Globus pallidus (tissue), 1 donor: ENCODE measurements around the gene FANK1.
"Not testable (repeated sequence)": the region's sequence is repeated elsewhere in the genome, so short reads cannot be mapped to it uniquely, and the experiment has no call there.

Experiments
- DNase-seq: peaks from one replicate; pipeline ENCODE4 v3.0.0-alpha.2; 2015; ENCODE audit warnings: low spot score

The FANK1 gene

DNA sequence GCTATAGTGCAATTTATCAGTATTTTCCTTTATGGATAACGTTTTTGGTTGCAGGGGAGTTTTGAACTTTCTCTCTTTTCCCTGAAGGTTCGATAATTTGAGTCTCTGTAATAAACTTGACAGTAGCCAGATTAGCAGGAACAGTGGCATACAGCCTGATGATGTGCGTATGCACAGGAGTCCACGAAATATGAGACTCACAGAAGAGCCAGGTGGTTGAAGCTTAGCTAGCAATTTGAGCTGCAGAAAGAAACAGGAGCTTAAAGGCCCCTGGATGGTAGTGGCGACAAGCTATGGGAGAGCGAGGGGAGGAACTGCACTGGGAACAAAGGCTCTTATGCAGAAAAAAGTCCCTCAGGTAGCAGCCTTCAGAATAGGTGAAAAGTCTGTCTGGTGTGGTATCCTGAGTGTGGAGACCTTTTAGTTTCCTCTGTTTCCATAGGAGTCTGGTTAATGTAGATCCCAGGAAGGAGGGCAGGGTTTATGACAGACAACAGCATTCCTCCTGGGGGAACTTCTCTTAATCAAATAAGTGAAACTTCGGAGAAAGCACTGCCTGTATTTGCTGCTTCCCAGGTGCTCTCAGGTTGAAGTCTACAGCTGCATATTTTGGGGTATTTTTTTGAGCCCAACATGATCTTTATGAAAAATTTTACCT, 32.7 kb downstream of the FANK1 start:
- DNase-seq: no peak

DNA sequence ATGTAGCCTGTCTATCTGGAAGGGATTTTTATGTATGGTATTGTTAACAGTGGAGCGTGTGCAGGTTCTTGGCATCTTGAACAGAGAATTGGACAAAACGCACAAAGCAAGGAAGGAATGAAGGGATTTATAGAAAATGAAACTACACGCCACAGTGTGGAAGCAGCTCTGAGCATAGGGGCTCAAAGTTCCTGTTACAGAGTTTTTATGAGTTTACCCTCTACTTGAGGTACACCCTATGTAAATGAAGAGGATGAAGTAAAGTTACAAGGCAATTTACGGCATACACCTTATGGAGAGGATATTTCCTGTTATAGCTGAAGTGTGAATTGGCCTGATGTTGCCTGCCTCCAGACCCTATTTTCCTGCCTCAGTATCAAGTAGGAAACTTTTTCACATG, 33.3 kb downstream of the FANK1 start:
- DNase-seq: no peak

DNA sequence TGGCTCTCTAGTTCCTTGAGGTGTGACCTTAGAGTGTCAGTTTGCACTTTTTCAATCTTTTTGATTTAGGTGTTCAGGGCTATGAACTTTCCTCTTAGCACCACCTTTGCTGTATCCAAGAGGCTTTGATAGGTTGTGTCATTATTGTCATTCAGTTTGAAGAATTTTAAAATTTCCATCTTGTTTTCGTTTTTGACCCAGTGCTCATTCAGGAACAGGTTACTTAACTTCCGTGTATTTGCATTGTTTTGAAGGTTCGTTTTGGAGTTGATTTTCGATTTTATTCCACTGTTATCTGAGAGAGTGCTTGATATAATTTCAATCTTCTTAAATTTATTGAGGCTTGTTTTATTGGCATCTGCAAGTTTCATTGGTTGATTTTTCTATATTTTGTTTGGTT, 37.3 kb downstream of the FANK1 start:
- no peak for DNase-seq

DNA sequence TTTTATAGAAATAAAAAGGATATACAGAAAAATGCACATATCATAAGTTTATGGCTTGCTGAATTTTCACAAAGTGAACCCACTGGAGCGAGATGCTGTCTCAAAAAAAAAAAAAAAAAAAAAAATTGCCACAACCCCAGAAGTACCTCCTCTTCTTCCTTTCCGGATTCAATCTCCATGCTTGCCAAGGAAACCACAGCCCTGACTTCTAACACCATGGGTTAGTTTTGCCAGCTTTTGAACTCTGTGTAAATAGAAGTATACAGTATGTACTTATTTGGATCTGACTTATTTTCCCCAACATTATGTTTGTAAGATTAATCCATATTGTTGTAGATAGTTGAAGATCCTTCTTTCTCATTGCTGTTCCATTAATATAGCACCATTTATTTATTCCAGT, 40.0 kb downstream of the FANK1 start:
- no peak for DNase-seq

DNA sequence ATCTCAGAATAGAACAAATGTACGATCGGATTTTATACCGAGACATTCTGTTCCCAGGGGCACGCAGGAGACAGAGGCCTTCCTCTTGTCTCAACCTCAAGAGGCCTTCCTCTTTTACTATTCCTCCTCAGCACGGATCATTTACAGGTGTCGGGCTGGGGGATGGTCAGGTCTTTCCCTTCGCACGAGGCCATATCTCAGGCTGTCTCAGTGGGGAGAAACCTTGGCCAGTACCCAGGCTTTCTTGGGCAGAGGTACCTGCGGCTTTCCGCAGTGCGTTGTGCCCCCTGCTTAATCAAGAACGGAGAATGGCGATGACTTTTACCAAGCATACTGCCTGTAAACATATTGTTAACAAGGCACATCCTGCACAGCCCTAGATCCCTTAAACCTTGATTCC, 44.2 kb downstream of the FANK1 start:
- DNase-seq: no peak

DNA sequence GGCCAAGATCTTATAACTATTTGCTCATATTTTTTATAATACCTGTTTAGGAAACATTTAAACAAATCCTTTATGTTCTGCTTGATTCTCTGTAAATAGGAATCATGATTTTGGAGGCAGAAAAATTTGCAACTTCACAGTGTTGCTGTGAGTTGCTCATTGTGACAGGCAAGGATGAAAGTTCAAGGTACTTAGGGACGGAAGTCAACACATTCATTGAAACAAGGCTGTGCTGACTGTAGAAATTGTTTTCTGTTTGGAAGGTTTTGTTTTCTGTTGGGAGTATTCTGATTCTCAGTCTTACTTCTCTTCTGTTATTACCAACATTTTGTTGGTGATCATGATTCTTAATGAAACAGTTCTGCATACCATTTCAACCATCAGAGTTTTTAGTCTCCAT, 54.9 kb downstream of the FANK1 start:
- no peak for DNase-seq

DNA sequence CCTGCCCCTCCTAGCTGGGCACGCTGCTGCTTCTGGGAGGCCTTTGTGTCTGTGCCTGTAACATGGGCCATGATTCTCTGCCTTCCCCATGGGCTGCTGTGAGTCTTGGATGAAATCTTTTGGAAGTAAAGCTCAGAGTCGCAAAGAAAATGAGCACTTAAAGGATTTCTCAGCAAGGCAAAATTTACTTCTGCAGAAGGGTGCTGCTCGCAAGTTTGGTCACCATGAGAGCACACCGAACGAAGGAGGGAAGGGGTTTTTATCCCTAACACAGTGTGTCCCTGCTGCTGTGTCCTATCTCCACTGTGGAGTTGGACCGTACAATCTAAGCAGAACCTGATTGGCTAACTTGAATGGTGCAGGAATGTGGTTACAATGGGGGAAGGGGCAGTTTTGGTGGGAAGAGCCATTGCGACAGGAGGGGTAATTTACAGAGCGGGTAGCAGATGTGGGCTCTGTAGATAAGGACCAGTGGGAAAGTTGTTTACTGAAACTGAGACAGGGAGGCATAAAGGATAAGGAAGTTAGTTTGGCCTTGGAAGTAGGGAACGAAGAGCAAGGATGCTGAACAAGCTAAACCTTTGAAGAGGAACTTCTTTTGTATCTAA, 57.5 kb downstream of the FANK1 start:
- DNase-seq: no peak

DNA sequence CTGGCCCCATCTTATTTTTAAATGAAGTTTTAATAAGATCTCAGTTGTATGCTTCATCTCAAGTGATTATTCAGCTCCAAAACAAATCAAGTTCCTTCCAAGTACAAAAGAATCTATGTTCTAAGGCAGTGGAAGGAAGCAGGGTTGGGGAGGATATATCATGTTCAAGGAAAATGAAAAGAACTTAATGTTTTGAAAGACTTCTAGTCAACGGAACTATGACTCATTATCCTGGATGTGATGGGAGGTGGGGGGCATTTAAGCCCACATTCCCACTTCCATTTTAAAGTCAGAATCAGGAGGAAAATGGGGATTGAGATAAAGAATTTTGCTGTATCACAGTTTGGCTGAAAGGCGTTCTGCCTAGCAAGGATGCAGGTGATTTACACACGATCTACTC, 59.4 kb downstream of the FANK1 start:
- DNase-seq: no peak

DNA sequence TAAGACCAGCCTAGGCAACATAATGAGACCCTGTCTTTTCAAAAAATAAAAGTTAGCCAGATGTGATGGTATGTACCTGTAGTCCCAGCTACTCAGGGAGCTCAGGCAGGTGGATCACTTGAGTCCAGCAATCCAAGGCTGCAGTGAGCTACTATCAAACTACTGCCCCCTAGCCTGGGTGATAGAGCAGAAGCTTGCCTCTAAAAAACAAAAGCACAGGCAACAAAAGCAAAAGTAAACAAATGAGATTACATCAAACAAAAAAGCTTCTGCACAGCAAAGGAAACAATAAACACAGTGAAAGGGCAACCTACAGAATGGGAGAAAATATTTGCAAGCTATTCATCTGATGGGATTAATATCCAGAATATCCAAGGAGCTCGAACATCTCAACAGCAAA, 65.4 kb downstream of the FANK1 start:
- no peak for DNase-seq

DNA sequence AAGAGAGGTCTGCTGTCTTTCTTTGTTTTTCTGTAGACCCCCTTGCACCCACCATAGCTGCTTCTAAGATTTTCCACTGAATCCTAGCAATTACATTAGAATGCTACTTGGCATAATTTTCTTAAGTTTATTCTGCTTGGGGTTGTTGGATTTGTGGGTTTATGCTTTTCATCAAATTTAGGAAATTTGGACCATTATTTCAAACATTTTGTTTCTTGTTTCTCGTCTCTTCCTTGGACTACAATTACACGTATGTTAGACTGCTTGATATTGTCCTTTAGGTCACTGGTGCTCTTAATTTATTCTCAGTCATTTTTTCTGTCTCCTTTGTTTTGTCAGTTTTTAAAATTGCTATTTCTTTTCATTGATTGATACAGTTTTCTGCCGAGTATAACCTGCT, 65.8 kb downstream of the FANK1 start:
- DNase-seq: no peak

DNA sequence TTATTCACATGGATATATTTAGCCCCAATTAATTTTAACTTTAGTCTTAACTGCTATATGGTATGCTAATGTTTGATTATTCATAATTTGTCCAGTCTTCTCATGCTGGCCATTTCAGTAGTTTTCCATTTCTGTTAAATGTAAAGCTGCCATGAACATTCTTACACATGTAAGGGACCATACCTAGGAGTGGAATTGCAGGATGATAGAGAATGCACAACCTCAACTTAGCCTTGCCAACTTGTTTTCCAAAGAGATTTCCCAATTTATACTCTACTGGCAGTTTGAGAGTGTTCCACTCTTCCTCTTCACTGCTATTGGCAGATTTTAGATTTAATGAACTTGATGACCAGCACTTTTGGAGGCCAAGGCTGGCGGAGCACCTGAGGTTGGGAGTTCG, 68.2 kb downstream of the FANK1 start:
- DNase-seq: no peak

DNA sequence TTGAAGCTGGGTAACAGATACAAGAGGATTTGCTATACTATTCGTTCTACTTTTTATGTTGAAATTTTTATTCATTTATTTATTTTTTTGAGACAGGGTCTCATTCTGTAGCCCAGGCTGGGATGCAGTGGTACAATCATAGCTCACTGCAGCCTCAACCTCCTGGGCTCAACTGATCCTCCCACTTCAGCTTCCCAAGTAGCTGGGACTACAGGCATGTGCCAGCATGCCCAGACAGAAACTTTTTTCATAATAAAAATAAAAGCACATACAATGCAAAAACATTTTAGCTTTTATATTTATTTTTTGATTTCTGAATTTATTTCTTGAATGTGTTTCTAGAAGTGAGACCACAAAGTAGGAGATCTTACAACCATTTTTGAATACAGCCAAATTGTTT, 71.2 kb downstream of the FANK1 start:
- no peak for DNase-seq

DNA sequence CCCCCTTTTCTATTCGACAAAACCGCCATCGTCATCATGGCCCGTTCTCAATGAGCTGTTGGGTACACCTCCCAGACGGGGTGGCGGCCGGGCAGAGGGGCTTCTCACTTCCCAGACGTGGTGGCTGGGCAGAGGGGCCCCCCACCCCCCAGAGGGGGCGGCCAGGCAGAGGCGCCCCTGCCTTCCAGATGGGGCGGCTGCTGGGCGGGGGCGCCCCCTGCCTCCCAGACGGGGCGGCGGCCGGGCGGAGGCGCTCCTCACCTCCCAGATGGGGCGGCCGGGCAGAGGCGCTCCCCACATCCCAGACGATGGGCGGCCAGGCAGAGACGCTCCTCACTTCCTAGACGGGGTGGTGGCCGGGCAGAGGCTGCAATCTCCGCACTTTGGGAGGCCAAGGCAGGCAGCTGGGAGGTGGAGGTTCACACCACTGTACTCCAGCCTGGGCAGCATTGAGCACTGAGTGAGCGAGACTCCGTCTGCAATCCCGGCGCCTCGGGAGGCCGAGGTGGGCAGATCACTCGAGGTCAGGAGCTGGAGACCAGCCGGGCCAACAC, 73.8 kb downstream of the FANK1 start:
- not testable (repeated sequence) for DNase-seq

DNA sequence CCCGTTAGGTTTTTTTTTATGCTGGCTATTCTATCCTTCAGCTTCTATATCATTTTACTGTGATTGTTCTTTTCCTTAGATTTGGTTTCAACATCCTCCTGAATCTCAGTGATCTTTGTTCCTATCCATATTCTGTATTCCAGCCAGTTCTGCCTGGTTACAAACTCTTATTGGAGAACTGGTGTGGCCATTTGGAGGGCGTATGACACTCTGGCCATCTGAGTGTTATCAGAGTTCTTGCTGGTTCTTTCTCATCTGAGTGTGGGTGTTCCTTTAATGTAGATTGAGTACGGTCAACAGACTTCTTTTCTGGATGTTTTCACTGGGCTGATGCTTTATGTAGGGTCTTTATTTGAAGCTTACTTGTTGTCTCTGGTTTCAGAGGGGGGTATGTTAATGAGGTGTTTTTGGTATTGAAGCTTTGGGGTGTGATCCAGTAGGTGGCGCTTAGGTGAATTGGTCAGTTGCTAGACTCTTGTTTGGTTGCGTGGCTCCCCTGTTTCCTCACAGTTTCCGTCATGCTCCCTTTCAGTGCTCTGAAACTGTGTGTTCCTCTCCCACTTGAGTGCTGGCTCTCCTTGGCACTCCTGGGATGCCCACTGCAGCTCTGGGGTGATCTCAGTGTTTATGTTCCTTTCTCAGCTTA, 80.7 kb downstream of the FANK1 start:
- DNase-seq: no peak

DNA sequence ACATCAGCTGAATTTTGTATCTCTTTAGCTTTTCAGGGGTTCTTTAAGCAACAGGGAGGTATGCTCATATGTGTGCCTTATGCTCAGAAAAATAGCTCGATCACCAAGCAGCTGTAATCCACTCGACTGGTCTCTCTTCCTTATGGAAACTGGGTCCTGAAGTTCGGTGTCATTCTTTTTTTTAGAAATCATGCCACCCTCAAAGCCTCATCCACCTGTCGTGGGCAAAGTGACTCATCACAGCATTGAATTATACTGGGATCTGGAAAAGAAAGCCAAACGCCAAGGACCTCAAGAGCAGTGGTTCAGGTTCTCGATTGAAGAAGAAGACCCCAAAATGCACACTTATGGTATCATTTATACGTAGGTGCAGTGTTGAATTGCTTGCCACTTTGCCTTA, 83.6 kb downstream of the FANK1 start:
- no peak for DNase-seq

DNA sequence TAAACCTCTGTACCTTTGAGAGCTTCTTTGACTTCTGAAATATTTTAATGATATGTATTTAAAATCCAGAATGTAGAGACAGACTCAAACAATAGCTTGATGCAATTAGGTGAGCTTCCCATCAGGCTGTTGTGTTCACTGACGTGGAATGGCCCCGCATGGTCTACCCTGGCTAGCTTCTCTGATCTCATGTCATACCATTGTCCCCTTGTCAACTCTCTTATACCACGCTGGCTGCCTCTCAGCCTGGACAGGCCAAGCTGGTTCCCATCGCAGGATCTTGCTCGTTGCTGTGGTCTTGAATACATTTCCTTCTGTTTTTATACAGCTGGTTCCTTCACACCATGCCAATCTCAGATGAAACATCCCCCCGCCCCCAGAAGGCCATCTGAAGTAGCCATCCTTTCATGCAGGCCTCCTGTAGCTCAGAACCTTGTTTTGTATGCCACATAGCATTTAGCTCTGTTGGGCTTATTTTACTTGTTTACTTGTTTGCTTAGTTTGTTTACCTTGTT, 84.2 kb downstream of the FANK1 start:
- no peak for DNase-seq

DNA sequence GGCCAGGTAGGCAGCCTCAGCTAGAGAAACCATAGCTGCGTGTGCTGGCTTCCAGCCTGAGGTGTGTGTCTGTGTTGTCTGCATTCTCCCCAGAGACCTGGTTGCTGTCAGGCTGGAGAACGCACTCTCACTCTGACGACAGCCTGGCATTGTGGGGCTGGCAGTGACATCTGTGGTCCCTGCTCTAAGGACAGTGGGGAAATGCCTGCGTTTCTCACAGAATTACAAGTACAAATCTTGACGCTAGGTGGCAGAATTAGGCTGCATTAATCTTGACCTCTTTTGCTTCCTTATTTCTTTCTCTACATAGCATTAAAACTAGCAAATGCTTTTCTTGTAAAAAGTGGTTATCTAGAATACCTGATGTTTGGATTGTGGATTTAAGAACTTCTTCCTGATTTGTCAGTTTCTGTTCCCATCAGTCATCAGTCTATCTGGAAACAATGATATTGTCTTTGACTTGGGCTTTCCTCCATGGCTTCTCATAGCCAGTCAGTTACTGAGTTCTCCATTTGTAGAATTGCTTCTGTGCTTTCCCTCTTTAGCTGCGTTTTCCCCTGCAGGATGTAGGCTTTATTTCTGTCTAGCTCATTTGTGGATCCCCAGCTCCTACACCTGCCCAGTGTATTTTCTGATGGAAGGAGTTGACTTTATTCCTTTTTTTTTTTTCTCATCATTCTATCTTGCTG, 86.0 kb downstream of the FANK1 start:
- DNase-seq: peak; percentile 74

DNA sequence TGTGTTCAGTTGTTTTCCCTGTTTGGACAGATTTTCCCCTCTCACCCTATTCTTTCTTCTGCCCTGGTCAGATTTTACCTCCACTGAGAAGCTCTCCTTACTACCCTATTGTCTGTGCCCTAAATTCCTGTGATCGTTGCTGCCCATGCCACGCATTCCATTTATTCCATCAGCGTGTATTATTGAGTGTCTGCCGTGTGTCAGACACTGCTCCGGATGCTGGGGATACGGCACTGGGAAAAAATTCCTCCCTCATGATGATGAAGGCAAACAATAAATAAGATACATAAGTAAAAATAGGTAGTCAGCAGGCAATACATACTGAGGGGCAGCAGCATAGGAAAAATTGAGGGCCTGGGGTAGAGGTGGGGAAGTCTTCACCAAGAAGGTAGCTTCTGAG, 86.8 kb downstream of the FANK1 start:
- DNase-seq: no peak

DNA sequence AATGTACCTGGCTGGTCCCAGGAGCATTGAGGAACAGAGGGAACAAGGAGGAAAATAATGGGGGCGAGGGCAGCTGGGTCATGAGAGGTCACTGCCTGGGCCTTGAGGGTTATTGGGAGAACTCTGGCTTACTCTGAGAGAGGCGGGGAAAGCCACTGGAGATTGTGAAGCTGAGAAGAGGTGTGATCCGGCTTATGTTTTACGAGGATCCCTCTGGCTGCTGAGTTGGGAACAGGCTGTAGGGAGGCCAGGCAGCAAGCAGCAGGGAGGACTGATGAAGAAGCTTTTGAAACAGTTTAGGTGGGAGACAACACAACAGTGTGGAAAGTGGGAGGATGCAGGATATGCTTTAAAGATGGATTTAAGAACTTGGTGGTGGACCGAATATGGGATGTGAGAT, 87.3 kb downstream of the FANK1 start:
- DNase-seq: no peak

DNA sequence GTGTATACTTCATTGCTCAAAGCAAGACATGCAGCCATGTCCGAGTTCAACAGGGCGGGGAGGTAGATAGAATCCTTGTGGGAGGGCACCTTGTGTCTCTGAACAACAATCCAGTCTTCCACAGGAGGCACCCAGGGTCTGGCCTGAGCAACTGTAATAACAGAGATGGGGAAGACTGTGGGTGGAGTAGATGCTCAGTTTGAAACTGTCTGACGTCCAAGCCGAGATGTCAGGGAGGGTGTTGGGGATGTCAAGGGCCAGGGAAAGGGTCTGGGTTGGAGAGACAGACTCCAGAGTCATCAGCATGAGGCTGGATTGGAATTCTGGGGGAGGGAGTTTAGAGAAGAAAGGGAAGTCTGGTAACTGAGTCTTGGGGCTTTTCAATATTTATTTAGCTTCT, 88.0 kb downstream of the FANK1 start:
- no peak for DNase-seq

DNA sequence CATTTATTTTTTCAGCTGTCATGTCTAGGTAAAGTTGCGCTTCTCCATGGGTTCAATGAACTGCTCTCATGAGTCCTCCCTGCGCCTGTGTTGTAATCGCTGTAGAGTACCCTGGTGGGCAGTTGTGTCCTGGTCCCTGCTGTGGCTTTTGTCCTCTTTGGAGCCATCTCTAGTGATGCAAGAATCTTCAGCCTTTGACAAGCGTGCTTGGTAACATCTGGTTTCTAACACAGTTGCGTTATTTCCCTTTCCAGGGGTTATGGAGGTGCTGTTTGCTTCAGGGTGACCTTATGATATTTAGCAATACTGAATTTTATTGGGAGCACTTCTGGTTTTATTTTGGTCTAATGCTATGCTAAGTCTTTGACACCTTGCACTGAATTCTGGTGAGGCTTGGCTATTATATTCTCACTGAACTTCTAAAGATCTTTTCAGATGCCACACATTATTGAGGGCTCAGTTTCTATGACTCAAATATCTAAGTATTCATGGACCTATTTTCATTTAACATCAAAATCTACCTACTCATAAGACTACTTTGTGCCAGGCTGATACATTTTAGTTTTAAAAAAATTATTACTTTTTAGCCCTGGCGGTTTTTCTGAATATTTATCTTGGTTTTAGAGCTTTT, 88.6 kb downstream of the FANK1 start:
- DNase-seq: no peak

DNA sequence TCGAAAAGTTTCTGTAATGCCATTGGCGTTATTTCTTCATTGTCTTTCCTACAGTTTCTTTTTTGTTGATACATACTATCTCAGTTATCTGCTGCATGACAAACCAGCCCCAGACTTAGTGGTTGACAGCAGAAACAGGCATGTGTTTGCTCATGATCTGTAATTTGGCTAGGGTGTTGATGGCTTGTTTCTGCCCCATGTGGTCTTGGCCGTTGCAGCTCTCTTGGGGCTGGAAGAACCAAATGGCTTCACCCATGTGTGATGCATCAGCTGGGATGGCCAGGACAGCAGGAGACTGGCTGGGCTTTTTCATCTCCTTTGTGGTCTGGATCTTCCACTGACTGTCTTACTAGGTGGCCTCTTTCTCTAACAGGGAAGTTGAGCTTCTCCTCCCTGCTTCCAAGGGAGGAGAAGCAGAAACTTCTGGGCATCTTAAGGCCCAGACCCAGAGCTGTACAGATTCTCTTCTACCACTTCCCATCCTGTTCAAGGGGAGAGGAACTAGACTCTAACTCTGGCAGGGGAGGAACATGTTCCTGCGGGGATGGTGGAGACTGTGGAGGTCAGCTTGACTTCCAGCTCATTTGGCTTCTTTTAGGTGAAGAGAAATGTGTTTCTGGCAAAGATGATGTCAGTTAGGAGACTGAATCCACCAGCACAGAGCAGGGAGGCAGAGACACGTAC, 89.3 kb downstream of the FANK1 start:
- DNase-seq: no peak
